Measurements from ENCODE around the gene LXN.

DNA sequence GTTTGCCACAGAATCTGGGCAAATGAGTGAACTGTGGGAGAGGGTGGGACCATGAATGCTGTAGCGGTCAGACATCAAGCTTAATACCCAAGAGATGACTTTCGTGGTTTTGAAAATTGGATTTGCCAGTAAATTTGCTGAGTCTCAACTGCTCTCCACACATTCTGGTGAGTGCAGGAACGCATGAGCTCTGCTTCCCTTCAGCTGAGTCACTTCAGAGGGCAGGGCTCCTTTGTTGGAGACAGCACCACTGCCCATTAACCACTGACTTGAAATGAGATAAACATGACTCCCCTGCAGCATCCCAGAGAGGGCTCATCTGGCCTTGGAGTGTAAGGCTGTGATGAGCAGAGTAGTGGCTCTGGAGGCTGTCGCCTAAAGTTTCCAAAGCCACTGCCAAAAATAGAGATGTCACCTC, 37.2 kb upstream of the LXN start:
- TF ChIP-seq EZH2phosphoT487 (IDR thresholded peaks at IDR 0.05; ENCODE audit: borderline replicate concordance, low read length) = no peak
- TF ChIP-seq, protein P1, sequence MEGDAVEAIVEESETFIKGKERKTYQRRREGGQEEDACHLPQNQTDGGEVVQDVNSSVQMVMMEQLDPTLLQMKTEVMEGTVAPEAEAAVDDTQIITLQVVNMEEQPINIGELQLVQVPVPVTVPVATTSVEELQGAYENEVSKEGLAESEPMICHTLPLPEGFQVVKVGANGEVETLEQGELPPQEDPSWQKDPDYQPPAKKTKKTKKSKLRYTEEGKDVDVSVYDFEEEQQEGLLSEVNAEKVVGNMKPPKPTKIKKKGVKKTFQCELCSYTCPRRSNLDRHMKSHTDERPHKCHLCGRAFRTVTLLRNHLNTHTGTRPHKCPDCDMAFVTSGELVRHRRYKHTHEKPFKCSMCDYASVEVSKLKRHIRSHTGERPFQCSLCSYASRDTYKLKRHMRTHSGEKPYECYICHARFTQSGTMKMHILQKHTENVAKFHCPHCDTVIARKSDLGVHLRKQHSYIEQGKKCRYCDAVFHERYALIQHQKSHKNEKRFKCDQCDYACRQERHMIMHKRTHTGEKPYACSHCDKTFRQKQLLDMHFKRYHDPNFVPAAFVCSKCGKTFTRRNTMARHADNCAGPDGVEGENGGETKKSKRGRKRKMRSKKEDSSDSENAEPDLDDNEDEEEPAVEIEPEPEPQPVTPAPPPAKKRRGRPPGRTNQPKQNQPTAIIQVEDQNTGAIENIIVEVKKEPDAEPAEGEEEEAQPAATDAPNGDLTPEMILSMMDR (IDR thresholded peaks at IDR 0.05; ENCODE audit: low read depth, low read length, poor library complexity, severe bottlenecking) = no peak
